Measurements from ENCODE around the gene CNGA1.

CNGA1 gene

GRCh38 chr4:48016141-48017107, at the start of gene CNGA1, which contains the start of gene NIPAL1:
Gene CNGA1 (minus strand): TSS chr4:48016681. CDS start chr4:47952689, 63,992 bp downstream.
Gene NIPAL1 (plus strand): TSS chr4:48016772. CDS start chr4:48016840, 68 bp downstream.
- peak; percentile 34 to 73 (median 42) for DNase-seq (ENCODE audit: low read depth in 3 of 3)

GRCh38 chr4:48065587-48066052, 49.1 kb upstream of the CNGA1 start:
- DNase-seq (ENCODE audit: low read depth in 3 of 3): no peak

GRCh38 chr4:48064349-48064748, 47.9 kb upstream of the CNGA1 start:
- no peak for DNase-seq (ENCODE audit: low read depth in 3 of 3)

GRCh38 chr4:48058617-48059530, 42.4 kb upstream of the CNGA1 start:
- no peak for DNase-seq (ENCODE audit: low read depth in 3 of 3)

- DNase-seq (ENCODE audit: low read depth in 3 of 3): no peak
These were observed 34.6 kb upstream of the CNGA1 start for GRCh38 chr4:48051078-48051477.

- DNase-seq (ENCODE audit: low read depth in 3 of 3): no peak
These were observed 33.0 kb upstream of the CNGA1 start for GRCh38 chr4:48049483-48049882.

- no peak for DNase-seq (ENCODE audit: low read depth in 3 of 3)
These were observed 31.4 kb upstream of the CNGA1 start for GRCh38 chr4:48047896-48048295.

- DNase-seq (ENCODE audit: low read depth in 3 of 3): peak; percentile 52 to 63 (median 59)
These were observed 31.0 kb upstream of the CNGA1 start for GRCh38 chr4:48047421-48047844.

- no peak for DNase-seq (ENCODE audit: low read depth in 3 of 3)
These were observed 29.6 kb upstream of the CNGA1 start for GRCh38 chr4:48046059-48046458.

GRCh38 chr4:48044298-48044697, 27.8 kb upstream of the CNGA1 start:
- no peak for DNase-seq (ENCODE audit: low read depth in 3 of 3)

GRCh38 chr4:48043504-48043903, 27.0 kb upstream of the CNGA1 start:
- DNase-seq (ENCODE audit: low read depth in 3 of 3): no peak

- DNase-seq (ENCODE audit: low read depth in 3 of 3): no peak
These were observed 26.5 kb upstream of the CNGA1 start for GRCh38 chr4:48042979-48043461.

GRCh38 chr4:48041535-48042137, 25.2 kb upstream of the CNGA1 start:
- no peak for DNase-seq (ENCODE audit: low read depth in 3 of 3)

- DNase-seq (ENCODE audit: low read depth in 3 of 3): no peak
These were observed 23.1 kb upstream of the CNGA1 start for GRCh38 chr4:48039561-48039960.

- no peak for DNase-seq (ENCODE audit: low read depth in 3 of 3)
These were observed 22.2 kb upstream of the CNGA1 start for GRCh38 chr4:48038666-48039065.

GRCh38 chr4:48037117-48037462, 20.6 kb upstream of the CNGA1 start:
- DNase-seq (ENCODE audit: low read depth in 3 of 3): no peak

- no peak for DNase-seq (ENCODE audit: low read depth in 3 of 3)
These were observed 19.5 kb upstream of the CNGA1 start for GRCh38 chr4:48035952-48036351.

GRCh38 chr4:48033825-48034413, 17.4 kb upstream of the CNGA1 start:
- DNase-seq (ENCODE audit: low read depth in 3 of 3): peak; percentile 28 to 41 (median 32)

GRCh38 chr4:48033412-48033811, 16.9 kb upstream of the CNGA1 start:
- no peak for DNase-seq (ENCODE audit: low read depth in 3 of 3)

- DNase-seq (ENCODE audit: low read depth in 3 of 3): no peak
These were observed 16.2 kb upstream of the CNGA1 start for GRCh38 chr4:48032721-48033120.
